Measurements from ENCODE around the gene TRMU.

TRMU gene

GRCh38 chr22:46380581-46380980 is 45.1 kb downstream of the TRMU start:
- no peak for DNase-seq (ENCODE audit: low read depth)
- H3K4me3 ChIP-seq (ENCODE audit: low read depth, low read length), result no peak overlapping the region
- no peak for TF ChIP-seq CTCF (IDR thresholded peaks at IDR 0.05; ENCODE audit: low read depth, low read length, missing control alignments)

GRCh38 chr22:46381142-46381541 is 45.6 kb downstream of the TRMU start:
- DNase-seq (ENCODE audit: low read depth), result no peak
- no peak for TF ChIP-seq CTCF (IDR thresholded peaks at IDR 0.05; ENCODE audit: low read depth, low read length, missing control alignments)
- no peak overlapping the region for H3K4me3 ChIP-seq (ENCODE audit: low read depth, low read length)

- TF ChIP-seq CTCF (IDR thresholded peaks at IDR 0.05; ENCODE audit: low read depth, low read length, missing control alignments), result no peak
- DNase-seq (ENCODE audit: low read depth), result no peak
Observed at GRCh38 chr22:46381731-46382130, 46.2 kb downstream of the TRMU start.

GRCh38 chr22:46382524-46382923 is 47.0 kb downstream of the TRMU start:
- no peak overlapping the region for H3K4me3 ChIP-seq (ENCODE audit: low read depth, low read length)
- TF ChIP-seq CTCF (IDR thresholded peaks at IDR 0.05; ENCODE audit: low read depth, low read length, missing control alignments), result no peak
- DNase-seq (ENCODE audit: low read depth), result no peak

More at GRCh38 chr22:46381731-46382130, 46.2 kb downstream of the TRMU start:
- no peak overlapping the region for H3K4me3 ChIP-seq (ENCODE audit: low read depth, low read length)

GRCh38 chr22:46386312-46386711 is 50.8 kb downstream of the TRMU start:
- no peak overlapping the region for H3K4me3 ChIP-seq (ENCODE audit: low read depth, low read length)
- no peak for TF ChIP-seq CTCF (IDR thresholded peaks at IDR 0.05; ENCODE audit: low read depth, low read length, missing control alignments)
- DNase-seq (ENCODE audit: low read depth), result no peak

GRCh38 chr22:46387748-46388147 is 52.2 kb downstream of the TRMU start:
- no peak for TF ChIP-seq CTCF (IDR thresholded peaks at IDR 0.05; ENCODE audit: low read depth, low read length, missing control alignments)
- DNase-seq (ENCODE audit: low read depth), result no peak
- H3K4me3 ChIP-seq (ENCODE audit: low read depth, low read length), result no peak overlapping the region

GRCh38 chr22:46388647-46389046 is 53.1 kb downstream of the TRMU start:
- no peak for TF ChIP-seq CTCF (IDR thresholded peaks at IDR 0.05; ENCODE audit: low read depth, low read length, missing control alignments)
- no peak overlapping the region for H3K4me3 ChIP-seq (ENCODE audit: low read depth, low read length)
- no peak for DNase-seq (ENCODE audit: low read depth)

Measured in GM12864 (cell line).